ENCODE results near the gene DDX1.

DDX1 gene

DNA sequence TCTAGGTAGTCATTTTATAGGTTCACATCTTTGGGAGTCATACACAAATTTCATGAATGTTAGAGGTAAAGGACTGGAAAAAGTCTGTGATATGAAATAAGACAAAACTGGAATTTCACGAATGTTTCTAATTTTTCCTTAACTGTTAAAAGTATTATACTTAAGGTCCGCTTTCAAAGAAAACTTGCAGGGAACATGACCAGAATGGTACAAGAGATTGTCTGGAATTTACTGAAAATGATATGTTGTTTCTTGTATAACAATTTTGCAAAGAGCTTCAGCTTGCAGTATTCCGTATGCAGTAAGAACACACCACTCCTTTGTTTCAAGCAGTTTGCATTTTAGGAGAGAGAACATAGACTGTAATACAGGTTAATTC is 1.6 kb downstream of the DDX1 start:
- H3K23ac ChIP-seq (ENCODE audit: low read length in 2 of 2) = no peak overlapping the region
- 100% methylated on average over 2 of the region's 3 CpGs for WGBS
- no peaks in the 10 kb centered on the region for H3K27me3 ChIP-seq (ENCODE audit: control insufficient read depth in 1 of 2, insufficient read depth in 1 of 2, low read length in 2 of 2)

DNA sequence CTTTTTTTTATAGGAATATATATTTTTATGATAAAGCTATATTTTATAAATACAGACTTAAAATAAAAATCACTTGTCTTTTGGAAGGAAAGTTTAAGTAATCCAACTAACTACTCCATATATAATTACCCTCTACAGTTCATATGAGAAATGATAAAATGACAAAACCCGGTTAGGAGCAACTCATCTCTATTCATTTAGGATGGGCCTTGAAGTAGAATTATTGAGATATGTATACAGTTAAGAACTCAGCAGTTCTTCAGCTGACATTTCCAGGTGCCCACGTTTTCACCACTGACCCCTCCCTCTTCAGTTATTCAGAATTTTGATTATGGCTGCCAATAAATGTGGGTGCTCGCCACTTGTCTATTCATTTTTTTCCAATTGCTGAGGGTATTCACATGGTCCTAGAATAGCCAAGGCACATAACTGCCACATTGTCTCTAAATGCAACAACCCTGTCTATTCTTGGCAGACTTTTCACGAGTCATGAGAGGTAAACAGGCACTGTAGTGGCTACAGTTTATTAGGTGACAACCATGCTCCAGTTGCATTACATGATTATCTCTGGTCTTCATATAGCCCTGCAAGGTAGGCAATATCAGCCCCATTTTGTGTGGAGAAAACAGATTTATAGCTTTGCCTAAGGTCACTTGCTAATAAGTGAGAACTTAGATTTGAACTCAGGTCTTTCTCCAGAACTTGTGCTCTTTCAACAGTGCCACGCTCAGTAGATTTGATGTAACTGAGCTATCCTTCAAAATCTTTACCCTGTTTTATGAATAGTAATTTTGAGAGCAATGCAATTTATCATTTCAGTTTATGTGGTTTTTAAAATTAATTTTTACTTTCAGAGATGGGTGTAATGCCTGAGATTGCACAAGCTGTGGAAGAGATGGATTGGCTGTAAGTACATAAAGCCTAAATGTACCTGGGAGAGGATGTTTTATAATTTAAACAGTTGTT is 2.9 kb downstream of the DDX1 start:
- H2BK5ac ChIP-seq (ENCODE audit: low read depth, low read length, poor library complexity, severe bottlenecking) = no peak overlapping the region
- H3K4me1 ChIP-seq (ENCODE audit: control insufficient read depth, insufficient read depth, low read depth, low read length) = peaks cover 4% of the 10 kb centered on the region
- H2BK12ac ChIP-seq (ENCODE audit: low read length in 2 of 2) = no peak overlapping the region
- H3K27me3 ChIP-seq (ENCODE audit: control insufficient read depth in 1 of 2, insufficient read depth in 1 of 2, low read length in 2 of 2) = no peaks in the 10 kb centered on the region
- H3K9ac ChIP-seq (ENCODE audit: low read length) = no peak overlapping the region
- no peak overlapping the region for H2AK5ac ChIP-seq (ENCODE audit: low read length, severe bottlenecking)
- no peak overlapping the region for H3K14ac ChIP-seq (ENCODE audit: low read length in 2 of 2)
- WGBS = 94% methylated on average over 4 of the region's 5 CpGs
- H3K9me3 ChIP-seq (ENCODE audit: control insufficient read depth, low read length) = no peaks in the 10 kb centered on the region
- H4K91ac ChIP-seq (ENCODE audit: low read length) = no peak overlapping the region
- H3K79me1 ChIP-seq (replicated peaks; ENCODE audit: low read length, poor library complexity, severe bottlenecking) = peaks cover 9% of the 10 kb centered on the region
- no peak overlapping the region for H4K8ac ChIP-seq (ENCODE audit: low read length)
- no peak overlapping the region for H2BK15ac ChIP-seq (ENCODE audit: low read depth, poor library complexity, severe bottlenecking)
- no peak overlapping the region for H3K23ac ChIP-seq (ENCODE audit: low read length in 2 of 2)
- H3K36me3 ChIP-seq (ENCODE audit: control insufficient read depth in 1 of 2, insufficient read depth in 2 of 2, low read depth in 1 of 2, low read length in 2 of 2) = peaks cover 7 to 49% of the 10 kb centered on the region in 2 experiments
- H3K4ac ChIP-seq (ENCODE audit: low read depth in 1 of 2, low read length in 2 of 2) = no peak overlapping the region
- H3K27ac ChIP-seq (ENCODE audit: low read length, poor library complexity, severe bottlenecking) = no peak overlapping the region
- H2AFZ ChIP-seq (ENCODE audit: low read depth, low read length) = no peak overlapping the region
- no peak overlapping the region for H3K18ac ChIP-seq (ENCODE audit: low read depth in 1 of 2, low read length in 2 of 2)
- H3K4me2 ChIP-seq (ENCODE audit: low read length, poor library complexity, severe bottlenecking) = peak overlapping the region; percentile 28
- no peak overlapping the region for H3K4me3 ChIP-seq (ENCODE audit: insufficient read depth in 1 of 2, low read depth in 1 of 2, low read length in 2 of 2)
- DNase-seq = no peak
- H2BK120ac ChIP-seq (ENCODE audit: low read depth, low read length) = no peak overlapping the region

More for the DNA sequence above, 1.6 kb downstream of the DDX1 start:
- Histone ChIP-seq H2BK12ac (ENCODE audit: low read length in 2 of 2) (no peak overlapping the region), H2BK5ac (ENCODE audit: low read depth, low read length, poor library complexity, severe bottlenecking) (no peak overlapping the region), H2AFZ (ENCODE audit: low read depth, low read length) (no peak overlapping the region), H3K18ac (ENCODE audit: low read depth in 1 of 2, low read length in 2 of 2) (no peak overlapping the region), H4K8ac (ENCODE audit: low read length) (no peak overlapping the region), H4K91ac (ENCODE audit: low read length) (no peak overlapping the region), H3K4ac (ENCODE audit: low read depth in 1 of 2, low read length in 2 of 2) (no peak overlapping the region), H3K9ac (ENCODE audit: low read length) (peak overlapping the region; percentile 99), H2AK5ac (ENCODE audit: low read length, severe bottlenecking) (no peak overlapping the region), H3K4me3 (ENCODE audit: insufficient read depth in 1 of 2, low read depth in 1 of 2, low read length in 2 of 2) (peak overlapping the region in 1 of 2 experiments; percentile 98), H3K36me3 (ENCODE audit: control insufficient read depth in 1 of 2, insufficient read depth in 2 of 2, low read depth in 1 of 2, low read length in 2 of 2) (peaks cover 3 to 39% of the 10 kb centered on the region in 2 experiments), H2BK15ac (ENCODE audit: low read depth, poor library complexity, severe bottlenecking) (no peak overlapping the region), H3K9me3 (ENCODE audit: control insufficient read depth, low read length) (no peaks in the 10 kb centered on the region), H3K14ac (ENCODE audit: low read length in 2 of 2) (no peak overlapping the region), H3K79me1 (replicated peaks; ENCODE audit: low read length, poor library complexity, severe bottlenecking) (peaks cover 9% of the 10 kb centered on the region), H3K27ac (ENCODE audit: low read length, poor library complexity, severe bottlenecking) (no peak overlapping the region), H3K4me2 (ENCODE audit: low read length, poor library complexity, severe bottlenecking) (no peak overlapping the region), H3K4me1 (ENCODE audit: control insufficient read depth, insufficient read depth, low read depth, low read length) (peaks cover 4% of the 10 kb centered on the region), H2BK120ac (ENCODE audit: low read depth, low read length) (no peak overlapping the region)
- no peak for DNase-seq

DNA sequence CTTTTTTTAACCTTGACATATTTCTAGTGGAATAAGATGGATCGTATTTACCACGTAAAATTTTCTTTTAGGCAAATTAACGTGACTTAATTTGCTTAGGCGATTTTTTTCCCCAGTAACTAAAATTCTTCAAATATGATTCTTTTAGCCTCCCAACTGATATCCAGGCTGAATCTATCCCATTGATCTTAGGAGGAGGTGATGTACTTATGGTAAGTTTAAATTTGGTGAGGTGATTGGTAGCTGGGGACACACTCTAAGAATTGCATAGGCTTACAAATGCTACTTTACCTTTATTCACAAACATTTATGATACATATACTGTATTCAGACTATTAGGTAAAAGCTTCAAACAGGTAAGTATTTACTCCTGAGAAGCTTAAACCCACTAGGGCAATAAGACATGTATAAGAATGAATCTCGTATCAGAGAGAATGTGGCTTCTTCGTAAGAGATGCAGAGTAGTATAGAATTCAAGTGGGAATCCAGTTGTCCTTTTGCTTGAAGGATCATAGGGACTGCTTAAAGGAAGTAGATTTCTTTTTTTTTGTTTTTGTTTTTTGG is 3.8 kb downstream of the DDX1 start:
- Histone ChIP-seq H3K27me3 (ENCODE audit: control insufficient read depth in 1 of 2, insufficient read depth in 1 of 2, low read length in 2 of 2) (no peaks in the 10 kb centered on the region), H3K18ac (ENCODE audit: low read depth in 1 of 2, low read length in 2 of 2) (no peak overlapping the region), H3K36me3 (ENCODE audit: control insufficient read depth in 1 of 2, insufficient read depth in 2 of 2, low read depth in 1 of 2, low read length in 2 of 2) (peaks cover 7 to 57% of the 10 kb centered on the region in 2 experiments), H3K9ac (ENCODE audit: low read length) (no peak overlapping the region), H2BK5ac (ENCODE audit: low read depth, low read length, poor library complexity, severe bottlenecking) (no peak overlapping the region), H3K27ac (ENCODE audit: low read length, poor library complexity, severe bottlenecking) (no peak overlapping the region), H3K4me3 (ENCODE audit: insufficient read depth in 1 of 2, low read depth in 1 of 2, low read length in 2 of 2) (no peak overlapping the region), H2BK15ac (ENCODE audit: low read depth, poor library complexity, severe bottlenecking) (no peak overlapping the region), H2AK5ac (ENCODE audit: low read length, severe bottlenecking) (no peak overlapping the region), H4K91ac (ENCODE audit: low read length) (no peak overlapping the region), H3K14ac (ENCODE audit: low read length in 2 of 2) (no peak overlapping the region), H3K23ac (ENCODE audit: low read length in 2 of 2) (no peak overlapping the region), H3K9me3 (ENCODE audit: control insufficient read depth, low read length) (no peaks in the 10 kb centered on the region), H2BK12ac (ENCODE audit: low read length in 2 of 2) (no peak overlapping the region), H2AFZ (ENCODE audit: low read depth, low read length) (no peak overlapping the region), H4K8ac (ENCODE audit: low read length) (no peak overlapping the region), H3K79me1 (replicated peaks; ENCODE audit: low read length, poor library complexity, severe bottlenecking) (peaks cover 9% of the 10 kb centered on the region), H3K4ac (ENCODE audit: low read depth in 1 of 2, low read length in 2 of 2) (no peak overlapping the region), H3K4me2 (ENCODE audit: low read length, poor library complexity, severe bottlenecking) (no peak overlapping the region), H2BK120ac (ENCODE audit: low read depth, low read length) (no peak overlapping the region), H3K4me1 (ENCODE audit: control insufficient read depth, insufficient read depth, low read depth, low read length) (peaks cover 4% of the 10 kb centered on the region)
- 95% methylated on average over 3 of the region's 6 CpGs for WGBS
- DNase-seq = no peak

DNA sequence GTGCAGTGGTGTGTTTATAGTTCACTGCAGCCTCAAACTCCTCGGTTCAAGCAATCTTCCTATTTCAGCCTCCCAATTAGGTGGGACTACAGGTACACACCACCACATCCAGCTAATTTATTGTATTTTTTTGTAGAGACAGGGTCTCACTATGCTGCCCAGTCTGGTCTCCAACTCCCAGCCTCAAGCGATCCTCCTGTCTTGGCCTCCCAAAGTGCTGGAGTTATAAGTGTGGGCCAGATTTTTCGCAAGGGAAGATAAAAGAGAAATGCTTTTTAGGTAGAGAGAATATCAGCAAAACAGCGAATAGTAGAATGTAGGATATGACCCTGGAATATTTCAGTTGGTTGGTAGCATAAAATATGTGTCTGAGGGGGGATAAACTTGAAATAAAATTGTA is 4.3 kb downstream of the DDX1 start:
- Histone ChIP-seq H3K9ac (ENCODE audit: low read length) (peak overlapping the region; percentile 2), H2AFZ (ENCODE audit: low read depth, low read length) (no peak overlapping the region), H2BK12ac (ENCODE audit: low read length in 2 of 2) (no peak overlapping the region), H4K91ac (ENCODE audit: low read length) (no peak overlapping the region), H3K79me1 (replicated peaks; ENCODE audit: low read length, poor library complexity, severe bottlenecking) (peaks cover 12% of the 10 kb centered on the region), H2BK120ac (ENCODE audit: low read depth, low read length) (no peak overlapping the region), H3K18ac (ENCODE audit: low read depth in 1 of 2, low read length in 2 of 2) (no peak overlapping the region), H3K27me3 (ENCODE audit: control insufficient read depth in 1 of 2, insufficient read depth in 1 of 2, low read length in 2 of 2) (no peaks in the 10 kb centered on the region), H2BK5ac (ENCODE audit: low read depth, low read length, poor library complexity, severe bottlenecking) (no peak overlapping the region), H2BK15ac (ENCODE audit: low read depth, poor library complexity, severe bottlenecking) (no peak overlapping the region), H3K4me2 (ENCODE audit: low read length, poor library complexity, severe bottlenecking) (no peak overlapping the region), H3K23ac (ENCODE audit: low read length in 2 of 2) (no peak overlapping the region), H4K8ac (ENCODE audit: low read length) (no peak overlapping the region), H3K4me1 (ENCODE audit: control insufficient read depth, insufficient read depth, low read depth, low read length) (peaks cover 3% of the 10 kb centered on the region), H3K36me3 (ENCODE audit: control insufficient read depth in 1 of 2, insufficient read depth in 2 of 2, low read depth in 1 of 2, low read length in 2 of 2) (peaks cover 7 to 62% of the 10 kb centered on the region in 2 experiments), H3K27ac (ENCODE audit: low read length, poor library complexity, severe bottlenecking) (no peak overlapping the region), H3K14ac (ENCODE audit: low read length in 2 of 2) (no peak overlapping the region), H2AK5ac (ENCODE audit: low read length, severe bottlenecking) (no peak overlapping the region), H3K4ac (ENCODE audit: low read depth in 1 of 2, low read length in 2 of 2) (no peak overlapping the region), H3K4me3 (ENCODE audit: insufficient read depth in 1 of 2, low read depth in 1 of 2, low read length in 2 of 2) (no peak overlapping the region), H3K9me3 (ENCODE audit: control insufficient read depth, low read length) (no peaks in the 10 kb centered on the region)
- 96% methylated on average over 3 of the region's 4 CpGs for WGBS
- DNase-seq = no peak
